Endodermal cell (in vitro differentiated cells): Measurements from ENCODE around the gene RALGAPA2. TPM values are rescaled to one million over a fixed set of nuclear protein-coding genes. Genes with fewer than 3 reads are reported as not detected.

ENCODE experiments used
- DNase-seq: peaks from one replicate; pipeline ENCODE4 v3.0.0-alpha.2; 2017
- H3K27ac ChIP-seq: 2 replicates; pipeline ENCODE4 v1.5.1; 2013; ENCODE audit warnings: mild to moderate bottlenecking, low read depth, low read length, moderate library complexity
- H3K27me3 ChIP-seq: 2 replicates; pipeline ENCODE4 v1.6.1; 2013; ENCODE audit warnings: mild to moderate bottlenecking, low read length, moderate library complexity; ENCODE audit not compliant: insufficient read depth, control insufficient read depth, poor library complexity, severe bottlenecking
- H3K36me3 ChIP-seq: 2 replicates; pipeline ENCODE4 v1.7.0; 2013; ENCODE audit warnings: mild to moderate bottlenecking, low read length, moderate library complexity; ENCODE audit not compliant: control insufficient read depth, insufficient read depth
- H3K4me1 ChIP-seq: one replicate; pipeline ENCODE4 v1.7.0; 2013; ENCODE audit warnings: low read length; ENCODE audit not compliant: control insufficient read depth, insufficient read depth
- H3K4me3 ChIP-seq: 2 replicates; pipeline ENCODE4 v1.5.1; 2013; ENCODE audit warnings: mild to moderate bottlenecking, low read length, moderate library complexity
- H3K9ac ChIP-seq: 2 replicates; pipeline ENCODE4 v1.6.1; 2013; ENCODE audit warnings: mild to moderate bottlenecking, low read length, moderate library complexity; ENCODE audit not compliant: poor library complexity, severe bottlenecking; ENCODE audit errors: extremely low read depth
- H3K9me3 ChIP-seq: 2 replicates; pipeline ENCODE4 v1.6.1; 2013; ENCODE audit warnings: mild to moderate bottlenecking, low read length, moderate library complexity; ENCODE audit not compliant: control insufficient read depth
- H3K27ac Mint-ChIP-seq: 2 replicates; pipeline ENCODE4 v1.8.0; 2020; ENCODE audit warnings: mixed read lengths
- H3K27me3 Mint-ChIP-seq: 2 replicates; pipeline ENCODE4 v1.8.0; 2021; ENCODE audit warnings: mild to moderate bottlenecking, mixed read lengths; ENCODE audit not compliant: insufficient read depth
- H3K36me3 Mint-ChIP-seq: 2 replicates; pipeline ENCODE4 v1.8.0; 2020; ENCODE audit warnings: low read depth, mixed read lengths
- H3K4me1 Mint-ChIP-seq: 2 replicates; pipeline ENCODE4 v1.8.0; 2020; ENCODE audit warnings: mixed read lengths
- H3K4me3 Mint-ChIP-seq: 2 replicates; pipeline ENCODE4 v1.8.0; 2020; ENCODE audit warnings: mild to moderate bottlenecking, moderate library complexity, mixed read lengths
- H3K9me3 Mint-ChIP-seq: 2 replicates; pipeline ENCODE4 v1.8.0; 2020; ENCODE audit warnings: mild to moderate bottlenecking, mixed read lengths
- WGBS, 2 experiments: methylation state at CpG; one replicate each; pipeline versions ENCODE4 v1.1.5 to v1.1.7; 2013; ENCODE audit warnings: missing lambda C conversion rate in 2 of 2, mixed read lengths in 1 of 2; ENCODE audit not compliant: insufficient coverage in 1 of 2, insufficient read length in 1 of 2; 5-methylcytosine and 5-hydroxymethylcytosine counted together
- total RNA-seq, 2 donors: library from RNA; stranded (reverse); fragmentation: NEBNext Ultra II Directional in 1 of 2; extraction: Animal tissue kit (Norgen Biotek cat#: 25700) in 1 of 2; gene quantifications; 2 replicates in 1 of 2; 3 replicates in 1 of 2; pipeline ENCODE4 v1.2.1, GENCODE V29; 2021
- TF ChIP-seq, protein P1 (sequence below): fragments of 200-600 bp; sonication (generic); conservative IDR thresholded peaks from 2 replicates; pipeline ENCODE4 v1.5.0; 2021; ENCODE audit warnings: antibody characterized with exemption, mild to moderate bottlenecking

The RALGAPA2 gene
- total RNA-seq, 2 donors from 2014 or later = 19.5 to 24.6 TPM

DNA sequence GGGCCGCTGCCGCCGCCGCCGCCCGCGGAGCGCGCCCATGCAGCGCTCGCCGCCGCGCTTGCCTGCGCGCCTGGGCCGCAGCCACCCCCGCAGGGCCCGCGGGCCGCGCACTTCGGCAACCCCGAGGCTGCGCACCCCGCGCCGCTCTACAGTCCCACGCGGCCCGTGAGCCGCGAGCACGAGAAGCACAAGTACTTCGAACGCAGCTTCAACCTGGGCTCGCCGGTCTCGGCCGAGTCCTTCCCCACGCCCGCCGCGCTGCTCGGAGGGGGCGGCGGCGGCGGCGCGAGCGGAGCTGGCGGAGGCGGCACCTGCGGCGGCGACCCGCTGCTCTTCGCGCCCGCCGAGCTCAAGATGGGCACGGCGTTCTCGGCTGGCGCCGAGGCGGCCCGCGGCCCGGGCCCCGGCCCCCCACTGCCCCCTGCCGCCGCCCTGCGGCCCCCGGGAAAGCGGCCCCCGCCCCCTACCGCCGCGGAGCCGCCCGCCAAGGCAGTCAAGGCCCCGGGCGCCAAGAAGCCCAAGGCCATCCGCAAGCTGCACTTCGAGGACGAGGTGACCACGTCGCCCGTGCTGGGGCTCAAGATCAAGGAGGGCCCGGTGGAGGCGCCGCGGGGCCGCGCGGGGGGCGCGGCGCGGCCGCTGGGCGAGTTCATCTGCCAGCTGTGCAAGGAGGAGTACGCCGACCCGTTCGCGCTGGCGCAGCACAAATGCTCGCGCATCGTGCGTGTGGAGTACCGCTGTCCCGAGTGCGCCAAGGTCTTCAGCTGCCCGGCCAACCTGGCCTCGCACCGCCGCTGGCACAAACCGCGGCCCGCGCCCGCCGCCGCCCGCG is 343.8 kb downstream of the RALGAPA2 start:
- H3K36me3 ChIP-seq = no peaks in the 10 kb centered on the region
- Mint-ChIP-seq H3K4me3 (no peak overlapping the region), H3K36me3 (no peaks in the 10 kb centered on the region), H3K4me1 (peaks cover 15% of the 10 kb centered on the region), H3K9me3 (no peaks in the 10 kb centered on the region), H3K27me3 (peaks cover 88% of the 10 kb centered on the region), H3K27ac (no peak overlapping the region)
- no peak overlapping the region for H3K27ac ChIP-seq
- TF ChIP-seq, protein P1, sequence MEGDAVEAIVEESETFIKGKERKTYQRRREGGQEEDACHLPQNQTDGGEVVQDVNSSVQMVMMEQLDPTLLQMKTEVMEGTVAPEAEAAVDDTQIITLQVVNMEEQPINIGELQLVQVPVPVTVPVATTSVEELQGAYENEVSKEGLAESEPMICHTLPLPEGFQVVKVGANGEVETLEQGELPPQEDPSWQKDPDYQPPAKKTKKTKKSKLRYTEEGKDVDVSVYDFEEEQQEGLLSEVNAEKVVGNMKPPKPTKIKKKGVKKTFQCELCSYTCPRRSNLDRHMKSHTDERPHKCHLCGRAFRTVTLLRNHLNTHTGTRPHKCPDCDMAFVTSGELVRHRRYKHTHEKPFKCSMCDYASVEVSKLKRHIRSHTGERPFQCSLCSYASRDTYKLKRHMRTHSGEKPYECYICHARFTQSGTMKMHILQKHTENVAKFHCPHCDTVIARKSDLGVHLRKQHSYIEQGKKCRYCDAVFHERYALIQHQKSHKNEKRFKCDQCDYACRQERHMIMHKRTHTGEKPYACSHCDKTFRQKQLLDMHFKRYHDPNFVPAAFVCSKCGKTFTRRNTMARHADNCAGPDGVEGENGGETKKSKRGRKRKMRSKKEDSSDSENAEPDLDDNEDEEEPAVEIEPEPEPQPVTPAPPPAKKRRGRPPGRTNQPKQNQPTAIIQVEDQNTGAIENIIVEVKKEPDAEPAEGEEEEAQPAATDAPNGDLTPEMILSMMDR = no peak
- H3K4me3 ChIP-seq = no peak overlapping the region
- no peaks in the 10 kb centered on the region for H3K4me1 ChIP-seq
- H3K9ac ChIP-seq = no peak overlapping the region
- H3K27me3 ChIP-seq = peaks cover 94% of the 10 kb centered on the region
- 0 to 1% methylated on average over 12 to 130 of the region's 130 CpGs for WGBS, 2 experiments
- no peaks in the 10 kb centered on the region for H3K9me3 ChIP-seq
- DNase-seq = peak; percentile 57

DNA sequence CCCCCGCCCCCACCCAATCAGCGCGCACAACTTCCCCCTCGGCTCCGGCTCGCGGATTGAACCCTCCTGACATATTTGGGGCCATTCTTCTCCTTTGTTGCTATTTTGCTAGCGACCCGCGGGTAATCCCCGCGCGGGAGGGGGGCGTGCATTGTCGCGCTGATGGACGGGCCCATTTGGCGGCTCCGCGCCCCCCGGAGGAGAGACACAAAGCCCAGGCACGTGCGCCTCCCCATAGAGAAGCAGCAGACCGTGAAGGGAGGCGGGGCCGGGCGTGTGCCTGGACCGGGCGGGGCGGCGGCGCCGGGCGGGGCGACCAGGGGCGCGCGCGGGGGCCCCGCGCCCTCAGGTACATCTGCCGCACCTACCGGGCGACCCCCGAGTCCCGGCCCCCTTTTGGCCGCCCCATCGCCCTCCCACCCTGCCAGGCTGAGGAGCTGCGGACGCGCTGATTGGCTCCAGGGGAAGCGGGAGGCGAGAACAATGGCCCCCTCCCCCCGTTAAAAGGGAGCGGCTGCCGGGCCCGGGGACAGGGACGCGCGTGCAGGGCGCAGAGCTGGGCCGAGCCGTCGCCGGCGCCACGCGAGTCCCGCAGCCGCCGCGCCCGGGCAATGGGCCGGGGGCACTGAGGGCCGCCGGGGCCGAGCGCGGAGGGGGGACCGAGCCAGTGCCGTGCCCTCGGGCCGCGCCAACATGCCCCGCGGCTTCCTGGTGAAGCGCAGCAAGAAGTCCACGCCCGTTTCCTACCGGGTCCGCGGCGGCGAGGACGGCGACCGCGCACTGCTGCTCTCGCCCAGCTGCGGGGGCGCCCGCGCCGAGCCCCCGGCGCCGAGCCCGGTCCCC is 344.6 kb downstream of the RALGAPA2 start, which contains the start of gene INSM1:
TSS of gene INSM1 (plus strand) at position 530 of the 843 bp plus-strand sequence. CDS start at position 694, 164 bp downstream.
- Histone ChIP-seq H3K9ac (no peak within 1 kb of the TSS), H3K9me3 (no peaks in the 10 kb centered on the region), H3K4me3 (no peak within 1 kb of the TSS), H3K36me3 (no peaks in the 10 kb centered on the region), H3K4me1 (no peaks in the 10 kb centered on the region), H3K27ac (peak within 1 kb of the TSS; percentile 90), H3K27me3 (peaks cover 94% of the 10 kb centered on the region)
- Mint-ChIP-seq H3K27me3 (peaks cover 88% of the 10 kb centered on the region), H3K9me3 (no peaks in the 10 kb centered on the region), H3K4me3 (peak within 1 kb of the TSS; percentile 44), H3K36me3 (no peaks in the 10 kb centered on the region), H3K4me1 (peaks cover 15% of the 10 kb centered on the region), H3K27ac (no peak within 1 kb of the TSS)
- TF ChIP-seq, protein P1 = no peak
- DNase-seq = peak; percentile 76
- WGBS, 2 experiments = 0 to 1% methylated on average over 27 to 108 of the region's 108 CpGs

DNA sequence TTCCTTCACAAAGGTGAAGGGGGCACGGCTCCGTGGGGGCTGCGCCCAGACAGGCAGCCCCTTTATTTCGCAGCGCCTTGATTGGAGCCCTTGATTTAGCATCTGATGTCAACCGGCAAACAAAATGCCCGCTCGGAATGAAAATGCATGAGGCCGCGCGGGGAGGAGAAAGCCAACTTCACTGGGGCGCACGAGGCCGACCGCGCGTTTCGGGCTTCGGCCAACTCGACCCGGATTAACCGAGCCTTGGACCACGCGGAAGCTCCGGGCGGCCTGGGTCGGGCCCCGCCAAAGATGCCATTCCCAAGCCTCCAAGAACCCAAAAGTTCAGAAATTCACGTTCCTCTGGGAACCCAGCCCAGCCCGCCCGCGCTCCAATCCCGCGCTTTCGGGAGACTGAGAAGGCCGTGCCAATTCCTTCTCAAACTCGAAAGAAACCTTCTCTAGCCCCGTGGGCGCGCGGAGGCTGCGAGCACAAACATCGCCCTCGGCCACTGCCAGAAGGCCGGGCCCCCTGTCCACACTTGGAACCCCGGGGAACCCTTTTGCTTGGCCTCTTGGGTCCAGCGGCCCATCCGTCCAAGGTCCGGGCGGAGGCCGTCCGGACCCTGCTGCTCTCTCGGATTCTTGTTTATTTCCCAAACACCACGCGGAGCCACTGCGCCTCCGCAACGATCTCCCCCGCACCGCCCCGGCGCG is 345.4 kb downstream of the RALGAPA2 start:
- peaks cover 88% of the 10 kb centered on the region for H3K27me3 Mint-ChIP-seq
- Histone ChIP-seq H3K27ac (peak overlapping the region; percentile 90), H3K4me1 (no peaks in the 10 kb centered on the region), H3K4me3 (no peak overlapping the region), H3K9ac (no peak overlapping the region), H3K27me3 (peaks cover 94% of the 10 kb centered on the region), H3K36me3 (no peaks in the 10 kb centered on the region), H3K9me3 (no peaks in the 10 kb centered on the region)
- H3K27ac Mint-ChIP-seq = no peak overlapping the region
- H3K4me3 Mint-ChIP-seq = peak overlapping the region; percentile 44
- H3K4me1 Mint-ChIP-seq = peaks cover 18% of the 10 kb centered on the region
- WGBS, 2 experiments = 1 to 2% methylated on average over 37 to 63 of the region's 63 CpGs
- DNase-seq = peak; percentile 76
- TF ChIP-seq, protein P1 = no peak
- no peaks in the 10 kb centered on the region for H3K9me3 Mint-ChIP-seq
- H3K36me3 Mint-ChIP-seq = no peaks in the 10 kb centered on the region
